ENCODE results near the gene THSD7B.

DNA sequence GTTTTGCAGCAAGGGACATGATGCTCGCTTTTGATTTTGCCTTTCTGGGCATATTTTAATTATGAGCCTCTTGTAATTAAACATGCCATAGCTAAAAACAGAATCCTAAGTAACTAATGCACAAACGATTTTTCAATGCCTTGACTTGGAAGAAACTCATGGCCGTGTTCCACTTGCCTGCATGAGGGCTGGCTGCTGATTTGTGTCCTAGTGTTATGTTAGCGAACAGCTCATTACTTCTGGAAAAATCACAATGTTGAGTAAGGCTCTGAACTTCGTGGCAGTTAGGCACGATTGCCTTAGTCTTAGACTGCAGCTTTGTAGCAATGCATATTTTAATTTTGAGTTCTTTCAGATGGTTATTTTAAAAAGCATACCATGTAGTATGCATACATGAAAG is 4.5 kb downstream of the THSD7B start:
- TF ChIP-seq, protein P1, sequence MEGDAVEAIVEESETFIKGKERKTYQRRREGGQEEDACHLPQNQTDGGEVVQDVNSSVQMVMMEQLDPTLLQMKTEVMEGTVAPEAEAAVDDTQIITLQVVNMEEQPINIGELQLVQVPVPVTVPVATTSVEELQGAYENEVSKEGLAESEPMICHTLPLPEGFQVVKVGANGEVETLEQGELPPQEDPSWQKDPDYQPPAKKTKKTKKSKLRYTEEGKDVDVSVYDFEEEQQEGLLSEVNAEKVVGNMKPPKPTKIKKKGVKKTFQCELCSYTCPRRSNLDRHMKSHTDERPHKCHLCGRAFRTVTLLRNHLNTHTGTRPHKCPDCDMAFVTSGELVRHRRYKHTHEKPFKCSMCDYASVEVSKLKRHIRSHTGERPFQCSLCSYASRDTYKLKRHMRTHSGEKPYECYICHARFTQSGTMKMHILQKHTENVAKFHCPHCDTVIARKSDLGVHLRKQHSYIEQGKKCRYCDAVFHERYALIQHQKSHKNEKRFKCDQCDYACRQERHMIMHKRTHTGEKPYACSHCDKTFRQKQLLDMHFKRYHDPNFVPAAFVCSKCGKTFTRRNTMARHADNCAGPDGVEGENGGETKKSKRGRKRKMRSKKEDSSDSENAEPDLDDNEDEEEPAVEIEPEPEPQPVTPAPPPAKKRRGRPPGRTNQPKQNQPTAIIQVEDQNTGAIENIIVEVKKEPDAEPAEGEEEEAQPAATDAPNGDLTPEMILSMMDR (IDR thresholded peaks at IDR 0.05), result no peak
- no peak for TF ChIP-seq POLR2A (IDR thresholded peaks at IDR 0.05)
